GM23248 (cell line): ENCODE data around the gene ADAMTS17.

Experiments used
- EZH2 ChIP-seq: fragments of 200-600 bp; sonication (generic); IDR thresholded peaks from 2 replicates; pipeline ENCODE4 v1.6.1; 2018; ENCODE audit warnings: antibody characterized with exemption, mild to moderate bottlenecking; ENCODE audit not compliant: insufficient read depth, poor library complexity, severe bottlenecking
- EZH2phosphoT487 ChIP-seq: fragments of 200-600 bp; sonication (generic); IDR thresholded peaks from 2 replicates; pipeline ENCODE4 v1.6.1; 2018; ENCODE audit warnings: antibody characterized with exemption, moderate library complexity, mild to moderate bottlenecking, low read depth; ENCODE audit not compliant: insufficient read depth

- no peak for TF ChIP-seq EZH2
- no peak for TF ChIP-seq EZH2phosphoT487
Observed at GRCh38 chr15:100011235-100011634, 330.5 kb downstream of the ADAMTS17 start.
